T-cell (primary cell): ENCODE results near the gene SMC1B. TPM values are rescaled to one million over a fixed set of nuclear protein-coding genes. Genes with fewer than 3 reads are reported as not detected.

ENCODE experiments used
- ATAC-seq, 4 experiments: fragments of 200-7000 bp in 3 of 4; fragments of 150-1000 bp in 1 of 4; cut with Tn5 transposase; replicated peaks in 1 of 4; 1 replicate in 3 of 4; 2 replicates in 1 of 4; pipeline ENCODE4 v1.10.0; 2021; ENCODE audit warnings: moderate library complexity in 3 of 4, mild to moderate bottlenecking in 2 of 4, moderate number of reproducible peaks in 1 of 4
- CTCF ChIA-PET, 2 donors: fragments of 300-600 bp; sonication (Branson Sonifier 250); formaldehyde crosslinking; loops; one replicate each; lab custom pipeline; 2022; ENCODE audit warnings: antibody characterized with exemption in 2 of 2; lab: Charles Lee
- POLR2A ChIA-PET, 2 donors: fragments of 300-600 bp; sonication (Branson Sonifier 250); formaldehyde crosslinking; loops; one replicate each; lab custom pipeline; 2022; ENCODE audit warnings: antibody characterized with exemption in 2 of 2; lab: Charles Lee
- DNase-seq, 35 experiments: peaks; one replicate each; pipeline versions ENCODE4 v3.0.0 to v3.0.0-alpha.2; 2013 to 2023
- H3K27ac ChIP-seq: one replicate; pipeline ENCODE4 v1.5.1; 2013; ENCODE audit warnings: low read length
- H3K27me3 ChIP-seq, 2 experiments: replicated peaks in 1 of 2; 1 replicate in 1 of 2; 2 replicates in 1 of 2; pipeline versions ENCODE4 v1.6.1 to v1.7.0; 2013; ENCODE audit warnings: low read length in 1 of 2, mixed read lengths in 1 of 2; ENCODE audit not compliant: control insufficient read depth in 2 of 2, insufficient read depth in 2 of 2; ENCODE audit errors: extremely low read depth in 1 of 2
- H3K36me3 ChIP-seq, 2 donors: 1 replicate in 1 of 2; 2 replicates in 1 of 2; pipeline versions ENCODE4 v1.6.1 to v1.7.0; 2013; ENCODE audit warnings: low read length in 1 of 2; ENCODE audit not compliant: control insufficient read depth in 2 of 2, insufficient read depth in 1 of 2; ENCODE audit errors: extremely low read depth in 1 of 2
- H3K4me1 ChIP-seq, 2 experiments: 1 replicate in 1 of 2; 2 replicates in 1 of 2; pipeline versions ENCODE4 v1.6.1 to v1.7.0; 2013; ENCODE audit warnings: low read length in 2 of 2, mixed read lengths in 1 of 2; ENCODE audit not compliant: insufficient read depth in 2 of 2, control insufficient read depth in 1 of 2; ENCODE audit errors: extremely low read depth in 1 of 2
- H3K4me3 ChIP-seq, 2 donors: 1 replicate in 1 of 2; 2 replicates in 1 of 2; pipeline versions ENCODE4 v1.5.1 to v1.7.0; 2013; ENCODE audit warnings: mild to moderate bottlenecking in 2 of 2, low read length in 1 of 2, moderate library complexity in 1 of 2; ENCODE audit not compliant: control insufficient read depth in 1 of 2; ENCODE audit errors: extremely low read depth in 1 of 2
- H3K9me3 ChIP-seq: 2 replicates; pipeline ENCODE4 v1.7.0; 2013
- H3K27ac Mint-ChIP-seq, 2 donors: one replicate each; pipeline ENCODE4 v1.8.0; 2020 to 2021; ENCODE audit warnings: mild to moderate bottlenecking in 2 of 2, mixed read lengths in 2 of 2
- H3K27me3 Mint-ChIP-seq, 2 donors: one replicate each; pipeline ENCODE4 v1.8.0; 2021 to 2022; ENCODE audit warnings: mixed read lengths in 2 of 2
- H3K36me3 Mint-ChIP-seq: one replicate; pipeline ENCODE4 v1.8.0; 2021; ENCODE audit warnings: mixed read lengths
- H3K4me1 Mint-ChIP-seq, 3 donors: one replicate each; pipeline ENCODE4 v1.8.0; 2020 to 2022; ENCODE audit warnings: mixed read lengths in 3 of 3, mild to moderate bottlenecking in 1 of 3
- H3K4me3 Mint-ChIP-seq, 3 donors: one replicate each; pipeline ENCODE4 v1.8.0; 2020 to 2022; ENCODE audit warnings: mild to moderate bottlenecking in 3 of 3, mixed read lengths in 3 of 3, moderate library complexity in 3 of 3
- H3K9me3 Mint-ChIP-seq, 3 donors: one replicate each; pipeline ENCODE4 v1.8.0; 2020 to 2022; ENCODE audit warnings: mixed read lengths in 3 of 3
- WGBS: methylation state at CpG from one replicate; pipeline ENCODE4 v1.1.5; 2013; ENCODE audit warnings: missing lambda C conversion rate; ENCODE audit not compliant: insufficient coverage; 5-methylcytosine and 5-hydroxymethylcytosine counted together
- total RNA-seq, 35 experiments: library from RNA in 6 of 35; stranded (reverse) in 6 of 35; fragments of 120-200 nt in 1 of 35; gene quantifications; one replicate each; pipeline versions ENCODE4 v1.2.1 to v1.2.4 and lab custom pipeline; 2013 to 2026

SMC1B gene
- total RNA-seq, 5 donors from 2014 or later (not counting 1 experiment from before 2014, with no cell fraction given) = 0.06 to 0.12 (median 0.06) TPM; not detected in 2

GRCh38 chr22:45424241-45424731 lies 10.9 kb upstream of the SMC1B start:
- POLR2A ChIA-PET = no interaction called here
- H3K27ac ChIP-seq = no peak overlapping the region

GRCh38 chr22:45423524-45423923 lies 10.1 kb upstream of the SMC1B start:
- no peak overlapping the region for H3K4me3 ChIP-seq
- peaks cover 0 to 3% (median 0%) of the 10 kb centered on the region in 3 donors for H3K9me3 Mint-ChIP-seq
- no peaks in the 10 kb centered on the region for H3K36me3 ChIP-seq
- CTCF ChIA-PET = interaction anchor here in 1 of 2 donors (1.0 kb wide), 1 partner anchor 27 kb away, joined by 3 read pairs; no protein-coding TSS in a partner anchor
- DNase-seq (no peak), ATAC-seq (no peak)
- no peaks in the 10 kb centered on the region for H3K4me1 ChIP-seq
- H3K4me1 Mint-ChIP-seq = no peaks in the 10 kb centered on the region
- no peaks in the 10 kb centered on the region for H3K36me3 Mint-ChIP-seq
- H3K4me3 Mint-ChIP-seq = no peak overlapping the region
- WGBS = 90% methylated on average over 2 of the region's 4 CpGs
- no peak overlapping the region for H3K27ac Mint-ChIP-seq
- H3K27me3 Mint-ChIP-seq = peaks cover 0 to 3% of the 10 kb centered on the region in 2 donors
- POLR2A ChIA-PET = no interaction called here
- H3K27me3 ChIP-seq = no peaks in the 10 kb centered on the region
- peaks cover 2% of the 10 kb centered on the region for H3K9me3 ChIP-seq
- no peak overlapping the region for H3K27ac ChIP-seq

More at GRCh38 chr22:45424241-45424731, 10.9 kb upstream of the SMC1B start:
- H3K36me3 ChIP-seq = no peaks in the 10 kb centered on the region
- Mint-ChIP-seq H3K4me1 (no peaks in the 10 kb centered on the region), H3K27me3 (peaks cover 0 to 3% of the 10 kb centered on the region in 2 donors), H3K4me3 (no peak overlapping the region), H3K27ac (no peak overlapping the region), H3K9me3 (peaks cover 0 to 3% (median 0%) of the 10 kb centered on the region in 3 donors), H3K36me3 (no peaks in the 10 kb centered on the region)
- DNase-seq (peak in 1 of 35 experiments; percentile 26), ATAC-seq (no peak)
- 91% methylated on average over 13 of the region's 14 CpGs for WGBS
- CTCF ChIA-PET = interaction anchor here (1.0 kb wide), 2 partner anchors 28 to 152 kb away, joined by 3 to 9 read pairs; no protein-coding TSS in a partner anchor
- peaks cover 2% of the 10 kb centered on the region for H3K9me3 ChIP-seq
- H3K4me1 ChIP-seq = no peaks in the 10 kb centered on the region
- no peak overlapping the region for H3K4me3 ChIP-seq
- H3K27me3 ChIP-seq = peaks cover 0 to under 1% of the 10 kb centered on the region in 2 experiments

- H3K4me3 ChIP-seq = no peak overlapping the region
- Mint-ChIP-seq H3K27ac (no peak overlapping the region), H3K36me3 (no peaks in the 10 kb centered on the region), H3K4me3 (no peak overlapping the region), H3K27me3 (no peaks in the 10 kb centered on the region), H3K9me3 (peaks cover 0 to 3% (median 0%) of the 10 kb centered on the region in 3 donors), H3K4me1 (no peaks in the 10 kb centered on the region)
- ChIA-PET POLR2A (no interaction called here), CTCF (no interaction called here)
- DNase-seq (no peak), ATAC-seq (no peak)
- H3K27me3 ChIP-seq = no peaks in the 10 kb centered on the region
- no peaks in the 10 kb centered on the region for H3K36me3 ChIP-seq
- no peaks in the 10 kb centered on the region for H3K4me1 ChIP-seq
- WGBS = 94% methylated on average over 12 of the region's 14 CpGs
- H3K27ac ChIP-seq = no peak overlapping the region
- H3K9me3 ChIP-seq = peaks cover 2% of the 10 kb centered on the region
Observed at GRCh38 chr22:45422237-45422983, 9.0 kb upstream of the SMC1B start.

- Mint-ChIP-seq H3K27me3 (no peaks in the 10 kb centered on the region), H3K9me3 (peaks cover 0 to under 1% (median 0%) of the 10 kb centered on the region in 3 donors), H3K4me1 (no peaks in the 10 kb centered on the region), H3K27ac (no peak overlapping the region), H3K36me3 (no peaks in the 10 kb centered on the region), H3K4me3 (no peak overlapping the region)
- DNase-seq (no peak), ATAC-seq (no peak)
- ChIA-PET CTCF (no interaction called here), POLR2A (no interaction called here)
- Histone ChIP-seq H3K4me1 (no peaks in the 10 kb centered on the region), H3K27ac (no peak overlapping the region), H3K27me3 (no peaks in the 10 kb centered on the region), H3K9me3 (no peaks in the 10 kb centered on the region), H3K4me3 (no peak overlapping the region), H3K36me3 (no peaks in the 10 kb centered on the region)
- WGBS = 33% methylated on average over 1 of the region's 2 CpGs
Observed at GRCh38 chr22:45421349-45422055, 8.1 kb upstream of the SMC1B start.

GRCh38 chr22:45420539-45420938 lies 7.1 kb upstream of the SMC1B start:
- ATAC-seq (no peak), DNase-seq (no peak)
- Histone ChIP-seq H3K4me3 (no peak overlapping the region), H3K9me3 (no peaks in the 10 kb centered on the region), H3K27ac (no peak overlapping the region), H3K36me3 (no peaks in the 10 kb centered on the region), H3K27me3 (no peaks in the 10 kb centered on the region), H3K4me1 (no peaks in the 10 kb centered on the region)
- no peaks in the 10 kb centered on the region for H3K4me1 Mint-ChIP-seq
- no peaks in the 10 kb centered on the region for H3K27me3 Mint-ChIP-seq
- CTCF ChIA-PET = no interaction called here
- H3K9me3 Mint-ChIP-seq = no peaks in the 10 kb centered on the region
- POLR2A ChIA-PET = no interaction called here
- H3K27ac Mint-ChIP-seq = no peak overlapping the region
- no peaks in the 10 kb centered on the region for H3K36me3 Mint-ChIP-seq
- no peak overlapping the region for H3K4me3 Mint-ChIP-seq
- 100% methylated on average over 2 of the region's 2 CpGs for WGBS

- H3K9me3 Mint-ChIP-seq = no peaks in the 10 kb centered on the region
- H3K27me3 Mint-ChIP-seq = no peaks in the 10 kb centered on the region
- H3K27me3 ChIP-seq = no peaks in the 10 kb centered on the region
- ChIA-PET CTCF (no interaction called here), POLR2A (no interaction called here)
- H3K36me3 Mint-ChIP-seq = no peaks in the 10 kb centered on the region
- no peak overlapping the region for H3K27ac Mint-ChIP-seq
- no peak overlapping the region for H3K4me3 Mint-ChIP-seq
- DNase-seq (no peak), ATAC-seq (no peak)
- H3K36me3 ChIP-seq = no peaks in the 10 kb centered on the region
- H3K9me3 ChIP-seq = no peaks in the 10 kb centered on the region
- no peaks in the 10 kb centered on the region for H3K4me1 Mint-ChIP-seq
- no peaks in the 10 kb centered on the region for H3K4me1 ChIP-seq
- H3K27ac ChIP-seq = no peak overlapping the region
- 94% methylated on average over 3 of the region's 4 CpGs for WGBS
- H3K4me3 ChIP-seq = no peak overlapping the region
Observed at GRCh38 chr22:45420011-45420410, 6.6 kb upstream of the SMC1B start.
